GM12878 (cell line): ENCODE data around the gene LRRC14B. TPM values are rescaled to one million over a fixed set of nuclear protein-coding genes. Genes with fewer than 3 reads are reported as not detected.

ENCODE experiments used
- ATAC-seq: fragments of 200-7000 bp; cut with Tn5 transposase; 3 replicates; pipeline ENCODE4 v1.9.1; 2020; ENCODE audit warnings: mild to moderate bottlenecking, moderate library complexity
- BruUV-seq: library from RNA; stranded (reverse); fragments of 400-500 nt; replicated peaks from 2 replicates; lab custom pipeline; 2021; lab: Mats Ljungman, UMichigan
- CTCF ChIA-PET: fragments of 300-600 bp; sonication (Branson Sonifier 250); formaldehyde crosslinking; extraction: SDS; loops from one replicate; lab custom pipeline; 2021; ENCODE audit warnings: inconsistent platforms; lab: Yijun Ruan, JAX
- POLR2A ChIA-PET: fragments of 350-600 bp; formaldehyde crosslinking; extraction: SDS; loops from one replicate; lab custom pipeline; 2021; ENCODE audit warnings: inconsistent platforms; lab: Charles Lee
- RAD21 ChIA-PET: fragments of 300-600 bp; sonication (Branson Sonifier 250); formaldehyde crosslinking; loops from one replicate; lab custom pipeline; 2023; ENCODE audit warnings: antibody characterized with exemption; ENCODE audit not compliant: unreplicated experiment; lab: Charles Lee
- SMC1A ChIA-PET: fragments of 300-600 bp; sonication (Branson Sonifier 250); formaldehyde crosslinking; loops from one replicate; lab custom pipeline; 2023; ENCODE audit not compliant: unreplicated experiment, uncharacterized antibody; lab: Charles Lee
- DNase-seq: peaks from one replicate; pipeline ENCODE4 v3.0.0-alpha.2; 2011; ENCODE audit warnings: low read depth, low spot score
- FAIRE-seq: peaks from 3 replicates; lab custom pipeline; 2011; peaks lifted over from hg19 to GRCh38; lab: Jason Lieb, UNC
- H2AFZ ChIP-seq: 2 replicates; pipeline ENCODE4 v1.6.0; 2011; ENCODE audit warnings: low read depth, low read length, control low read depth; ENCODE audit not compliant: control insufficient read depth
- H3K27ac ChIP-seq: 2 replicates; pipeline ENCODE4 v1.5.1; 2011; ENCODE audit warnings: control low read depth; ENCODE audit not compliant: control insufficient read depth, insufficient read depth
- H3K27me3 ChIP-seq, 2 experiments: replicated peaks in 1 of 2; 2 replicates each; pipeline versions ENCODE4 v1.6.0 to v1.6.1; 2011; ENCODE audit warnings: low read length in 1 of 2; ENCODE audit not compliant: control insufficient read depth in 2 of 2, insufficient read depth in 2 of 2
- H3K36me3 ChIP-seq, 2 experiments: 2 replicates each; pipeline ENCODE4 v1.5.1; 2011; ENCODE audit warnings: low read length in 1 of 2; ENCODE audit not compliant: control insufficient read depth in 2 of 2, insufficient read depth in 2 of 2
- H3K4me1 ChIP-seq: 2 replicates; pipeline ENCODE4 v1.6.1; 2011; ENCODE audit warnings: mild to moderate bottlenecking, low read length, moderate library complexity, mixed read lengths; ENCODE audit not compliant: control insufficient read depth, insufficient read depth
- H3K4me2 ChIP-seq: 2 replicates; pipeline ENCODE4 v1.6.0; 2011; ENCODE audit warnings: control low read depth; ENCODE audit not compliant: control insufficient read depth, insufficient read depth
- H3K4me3 ChIP-seq: fragments of 200-600 bp; sonication (generic); 2 replicates; pipeline ENCODE4 v1.5.1; 2016
- H3K79me2 ChIP-seq: 2 replicates; pipeline ENCODE4 v1.6.0; 2011; ENCODE audit warnings: low read length; ENCODE audit not compliant: control insufficient read depth, insufficient read depth
- H3K9ac ChIP-seq: 2 replicates; pipeline ENCODE4 v1.8.0; 2011; ENCODE audit warnings: low read length, control low read depth, mixed read lengths; ENCODE audit not compliant: control insufficient read depth, insufficient read depth
- H3K9me3 ChIP-seq: replicated peaks from 3 replicates; pipeline ENCODE4 v1.5.1; 2011; ENCODE audit warnings: mild to moderate bottlenecking, low read length; ENCODE audit not compliant: control insufficient read depth, insufficient read depth
- H4K20me1 ChIP-seq: 2 replicates; pipeline ENCODE4 v1.6.0; 2011; ENCODE audit not compliant: control insufficient read depth, insufficient read depth
- CBX5 ChIP-seq: sonication (generic); IDR thresholded peaks from 2 replicates; pipeline ENCODE4 v1.6.1; 2016; ENCODE audit warnings: low read depth, moderate library complexity, mild to moderate bottlenecking, inconsistent platforms
- IKZF2 ChIP-seq, 2 experiments: fragments of 450-650 bp; IDR thresholded peaks; 2 replicates each; pipeline ENCODE4 v1.6.1; 2017; ENCODE audit warnings: mild to moderate bottlenecking in 2 of 2, moderate library complexity in 2 of 2
- MEF2A ChIP-seq: IDR thresholded peaks from 2 replicates; pipeline ENCODE4 v1.6.1; 2011; ENCODE audit warnings: low read depth, mild to moderate bottlenecking, low read length, moderate library complexity; ENCODE audit not compliant: insufficient read depth
- MTA2 ChIP-seq: fragments of 450-650 bp; IDR thresholded peaks from 2 replicates; pipeline ENCODE4 v1.6.1; 2016; ENCODE audit warnings: low read depth, mild to moderate bottlenecking, moderate library complexity
- POU2F2 ChIP-seq: IDR thresholded peaks from 3 replicates; pipeline ENCODE4 v1.6.1; 2011; ENCODE audit warnings: low read depth, mild to moderate bottlenecking, low read length, borderline replicate concordance
- RAD51 ChIP-seq: fragments of 450-650 bp; IDR thresholded peaks from 2 replicates; pipeline ENCODE4 v1.6.1; 2016; ENCODE audit warnings: moderate library complexity, mild to moderate bottlenecking, inconsistent platforms
- RELA ChIP-seq: fragments of 450-650 bp; IDR thresholded peaks from 2 replicates; pipeline ENCODE4 v1.8.0; 2014; ENCODE audit warnings: borderline replicate concordance; ENCODE audit not compliant: partially characterized antibody
- SIN3A ChIP-seq: IDR thresholded peaks from 2 replicates; pipeline ENCODE4 v1.6.1; 2012; ENCODE audit warnings: low read depth, low read length, improper control_type of control experiment
- SMARCA5 ChIP-seq: fragments of 450-650 bp; IDR thresholded peaks from 2 replicates; pipeline ENCODE4 v1.6.1; 2017; ENCODE audit warnings: mild to moderate bottlenecking
- SMC3 ChIP-seq: IDR thresholded peaks from 2 replicates; pipeline ENCODE4 v1.6.1; 2011; ENCODE audit warnings: low read length, improper control_type of control experiment, borderline replicate concordance
- TCF12 ChIP-seq: IDR thresholded peaks from 2 replicates; pipeline ENCODE4 v1.6.1; 2011; ENCODE audit warnings: low read depth, mild to moderate bottlenecking, low read length
- ZNF274 ChIP-seq: IDR thresholded peaks from one replicate; pipeline ENCODE4 v1.8.0; 2011; ENCODE audit not compliant: insufficient read length, insufficient read depth
- WGBS: methylation state at CpG from one replicate; pipeline ENCODE4 v1.1.6; 2016; ENCODE audit warnings: low lambda C conversion rate; ENCODE audit not compliant: insufficient replicate concordance, insufficient coverage; ENCODE audit errors: missing lambda C conversion rate; 5-methylcytosine and 5-hydroxymethylcytosine counted together
- in situ Hi-C: fragments of 300-500 bp; cut with MboI; formaldehyde crosslinking; loops from 9 replicates; pipeline ENCODE4 v1.14.3; 2018; ENCODE audit warnings: mixed read lengths
- intact Hi-C: fragments of 100-400 bp; cut with micrococcal nuclease; formaldehyde crosslinking; loops from one replicate; pipeline ENCODE4 v1.14.2; 2022; ENCODE audit not compliant: unreplicated experiment
- polyA plus RNA-seq, 11 experiments: library from polyadenylated mRNA; depleted of rRNA in 4 of 11; unstranded in 6 of 11; stranded (reverse) in 5 of 11; fragments of >200 nt; fragmentation: Nextera tagmentation in 4 of 11; fragmentation: Illumina TruSeq in 1 of 11; extraction: Ambion mirVana in 4 of 11; extraction: Trizol in 1 of 11; gene quantifications; 1 replicate in 1 of 11; 2 replicates in 10 of 11; pipeline versions ENCODE4 v1.2.1 to v1.2.3, GENCODE V29; 2011 to 2016; ENCODE audit warnings: inconsistent platforms in 2 of 11, missing spikeins in 2 of 11, low read depth in 1 of 11
- total RNA-seq, 4 experiments: library from RNA; depleted of rRNA in 3 of 4; stranded (reverse); fragments of >200 nt in 3 of 4; fragmentation: Illumina TruSeq in 1 of 4; extraction: Trizol in 1 of 4; gene quantifications; 2 replicates each; pipeline versions ENCODE4 v1.2.1 to v1.2.3, GENCODE V29; 2013 to 2021
- TF ChIP-seq, protein P1 (sequence below): IDR thresholded peaks from 2 replicates; pipeline ENCODE4 v1.6.1; 2012; ENCODE audit warnings: mild to moderate bottlenecking, low read depth, low read length

Gene LRRC14B
- total and polyA plus RNA-seq, 10 of the 15 experiments (the other 5 are each of a cell fraction or from before 2014, with no cell fraction given), result 0.06 to 0.31 (median 0.13) TPM; not detected in 5

DNA sequence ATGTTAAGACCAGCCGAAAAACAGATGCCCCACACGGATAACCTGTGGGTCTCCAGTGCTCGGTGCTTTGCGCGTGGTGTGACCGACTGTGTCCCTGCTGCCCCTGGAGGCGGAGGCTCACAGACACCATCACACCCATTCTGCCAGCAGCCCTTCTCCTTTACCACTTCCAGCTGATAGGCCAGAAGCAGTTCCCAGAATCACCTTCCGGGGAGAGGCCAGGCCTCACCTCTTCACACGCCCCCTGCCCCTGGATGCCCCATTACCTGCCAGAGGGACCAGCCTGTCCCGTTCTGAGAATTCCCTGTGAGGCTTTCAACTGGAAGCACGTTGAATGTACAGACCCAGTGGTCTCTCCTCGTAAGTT is 21.6 kb upstream of the LRRC14B start (continued):
- TF ChIP-seq, protein P1, sequence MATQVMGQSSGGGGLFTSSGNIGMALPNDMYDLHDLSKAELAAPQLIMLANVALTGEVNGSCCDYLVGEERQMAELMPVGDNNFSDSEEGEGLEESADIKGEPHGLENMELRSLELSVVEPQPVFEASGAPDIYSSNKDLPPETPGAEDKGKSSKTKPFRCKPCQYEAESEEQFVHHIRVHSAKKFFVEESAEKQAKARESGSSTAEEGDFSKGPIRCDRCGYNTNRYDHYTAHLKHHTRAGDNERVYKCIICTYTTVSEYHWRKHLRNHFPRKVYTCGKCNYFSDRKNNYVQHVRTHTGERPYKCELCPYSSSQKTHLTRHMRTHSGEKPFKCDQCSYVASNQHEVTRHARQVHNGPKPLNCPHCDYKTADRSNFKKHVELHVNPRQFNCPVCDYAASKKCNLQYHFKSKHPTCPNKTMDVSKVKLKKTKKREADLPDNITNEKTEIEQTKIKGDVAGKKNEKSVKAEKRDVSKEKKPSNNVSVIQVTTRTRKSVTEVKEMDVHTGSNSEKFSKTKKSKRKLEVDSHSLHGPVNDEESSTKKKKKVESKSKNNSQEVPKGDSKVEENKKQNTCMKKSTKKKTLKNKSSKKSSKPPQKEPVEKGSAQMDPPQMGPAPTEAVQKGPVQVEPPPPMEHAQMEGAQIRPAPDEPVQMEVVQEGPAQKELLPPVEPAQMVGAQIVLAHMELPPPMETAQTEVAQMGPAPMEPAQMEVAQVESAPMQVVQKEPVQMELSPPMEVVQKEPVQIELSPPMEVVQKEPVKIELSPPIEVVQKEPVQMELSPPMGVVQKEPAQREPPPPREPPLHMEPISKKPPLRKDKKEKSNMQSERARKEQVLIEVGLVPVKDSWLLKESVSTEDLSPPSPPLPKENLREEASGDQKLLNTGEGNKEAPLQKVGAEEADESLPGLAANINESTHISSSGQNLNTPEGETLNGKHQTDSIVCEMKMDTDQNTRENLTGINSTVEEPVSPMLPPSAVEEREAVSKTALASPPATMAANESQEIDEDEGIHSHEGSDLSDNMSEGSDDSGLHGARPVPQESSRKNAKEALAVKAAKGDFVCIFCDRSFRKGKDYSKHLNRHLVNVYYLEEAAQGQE, result no peak
- TF ChIP-seq RELA, result no peak
- TF ChIP-seq POU2F2, result no peak

DNA sequence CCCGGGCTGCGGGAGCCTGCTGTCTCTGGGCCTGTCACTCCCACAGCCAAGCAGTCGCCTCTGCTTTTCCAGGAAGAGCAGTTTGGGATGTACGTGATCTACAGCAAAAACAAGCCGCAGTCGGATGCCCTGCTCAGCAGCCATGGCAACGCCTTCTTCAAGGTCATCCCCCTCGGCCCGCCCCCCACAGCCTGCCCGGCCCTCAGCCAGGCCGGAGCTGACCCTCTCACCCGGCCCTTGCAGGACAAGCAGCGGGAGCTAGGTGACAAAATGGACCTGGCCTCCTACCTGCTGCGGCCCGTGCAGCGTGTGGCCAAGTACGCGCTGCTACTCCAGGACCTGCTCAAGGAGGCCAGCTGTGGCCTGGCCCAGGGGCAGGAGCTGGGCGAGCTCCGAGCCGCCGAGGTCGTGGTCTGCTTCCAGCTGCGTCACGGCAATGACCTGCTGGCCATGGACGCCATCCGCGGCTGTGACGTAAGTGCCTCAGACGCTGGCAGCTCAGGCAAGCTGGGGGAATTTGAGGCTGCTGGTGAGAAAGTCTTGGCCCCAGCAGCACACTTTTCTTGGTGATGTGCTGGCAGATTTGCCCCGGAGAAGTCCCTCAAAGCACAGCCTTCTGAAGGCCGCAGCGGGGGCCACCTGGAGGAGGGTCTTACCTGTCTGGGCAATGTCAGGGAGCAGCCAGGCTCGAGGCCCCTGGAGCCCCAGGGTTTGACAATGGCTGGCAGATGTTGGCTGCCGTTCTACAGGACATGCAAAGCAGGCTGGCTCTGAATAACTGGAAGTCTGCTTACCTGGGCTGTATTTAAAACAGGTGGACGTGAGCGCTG is 20.1 kb upstream of the LRRC14B start:
- H3K9ac ChIP-seq, result no peak overlapping the region
- SMC1A ChIA-PET, result no interaction called here
- no peaks in the 10 kb centered on the region for H4K20me1 ChIP-seq
- H3K79me2 ChIP-seq, result no peaks in the 10 kb centered on the region
- POLR2A ChIA-PET, result no interaction called here
- RAD21 ChIA-PET, result no interaction called here
- no peak overlapping the region for H3K4me3 ChIP-seq
- no peak for DNase-seq
- TF ChIP-seq RAD51, result no peak
- no peak for TF ChIP-seq MEF2A
- TF ChIP-seq SMARCA5, result no peak
- TF ChIP-seq SMC3, result no peak
- TF ChIP-seq MTA2, result no peak
- no peak for TF ChIP-seq ZNF274
- TF ChIP-seq CBX5, result no peak
- TF ChIP-seq SIN3A, result no peak
- no peak for TF ChIP-seq TCF12
- no peak for TF ChIP-seq IKZF2 (IDR thresholded peaks at IDR 0.05)
- TF ChIP-seq, all 136 proteins: peak for 0
- no TSS peak for BruUV-seq
- Histone ChIP-seq H3K27me3 (peaks cover 0 to 3% of the 10 kb centered on the region in 2 experiments; a peak in 2 of 4 replicates), H3K9me3 (no peaks in the 10 kb centered on the region), H3K4me2 (no peak overlapping the region), H3K4me1 (no peaks in the 10 kb centered on the region), H2AFZ (no peak overlapping the region), H3K36me3 (no peaks in the 10 kb centered on the region), H3K27ac (no peak overlapping the region)
- ATAC-seq (no peak), FAIRE-seq (no peak)
- WGBS, result 45% methylated on average over 37 of the region's 37 CpGs
- CTCF ChIA-PET, result no interaction called here
- intact Hi-C loops, result no loop called here
- in situ Hi-C loops, result no loop called here
